Lower lobe of right lung (tissue), 2 donors: Measurements from ENCODE around the gene WNT7A. TPM values are rescaled to one million over a fixed set of nuclear protein-coding genes. Genes with fewer than 3 reads are reported as not detected.

ENCODE experiments used
- ATAC-seq, 2 donors: fragments of 200-7000 bp; cut with Tn5 transposase; one replicate each; pipeline ENCODE4 v1.9.1; 2020 to 2022; ENCODE audit warnings: mild to moderate bottlenecking in 2 of 2, moderate library complexity in 2 of 2
- DNase-seq: peaks from one replicate; pipeline ENCODE4 v3.0.0-alpha.2; 2020
- H3K27ac ChIP-seq: fragments of 200-600 bp; one replicate; pipeline ENCODE4 v1.8.0; 2022
- H3K27me3 ChIP-seq: fragments of 200-600 bp; one replicate; pipeline ENCODE4 v1.8.0; 2022; ENCODE audit warnings: low read depth
- H3K36me3 ChIP-seq: fragments of 200-600 bp; one replicate; pipeline ENCODE4 v1.8.0; 2022; ENCODE audit warnings: mild to moderate bottlenecking
- H3K4me1 ChIP-seq: fragments of 200-600 bp; one replicate; pipeline ENCODE4 v1.8.0; 2022
- H3K4me3 ChIP-seq: fragments of 200-600 bp; one replicate; pipeline ENCODE4 v1.8.0; 2022; ENCODE audit warnings: mild to moderate bottlenecking
- H3K9me3 ChIP-seq: fragments of 200-600 bp; one replicate; pipeline ENCODE4 v1.8.0; 2022
- CTCF ChIP-seq: fragments of 200-600 bp; IDR thresholded peaks from one replicate; pipeline ENCODE4 v1.8.0; 2022; ENCODE audit warnings: antibody characterized with exemption, mild to moderate bottlenecking
- intact Hi-C: fragments of 100-400 bp; cut with DNase I; formaldehyde crosslinking; loops from one replicate; pipeline ENCODE4 v1.11.0; 2022
- total RNA-seq: library from RNA; stranded (reverse); fragmentation: NEBNext Ultra II Directional; extraction: Animal tissue kit (Norgen Biotek cat#: 25700); gene quantifications from one replicate; pipeline ENCODE4 v1.2.1, GENCODE V29; 2021
- donor health status: DM: no; HTN: yes; CAD: no; lungs with severe emphysema.

Gene WNT7A
- total RNA-seq, 1 donor from 2014 or later = 4.1 TPM

DNA sequence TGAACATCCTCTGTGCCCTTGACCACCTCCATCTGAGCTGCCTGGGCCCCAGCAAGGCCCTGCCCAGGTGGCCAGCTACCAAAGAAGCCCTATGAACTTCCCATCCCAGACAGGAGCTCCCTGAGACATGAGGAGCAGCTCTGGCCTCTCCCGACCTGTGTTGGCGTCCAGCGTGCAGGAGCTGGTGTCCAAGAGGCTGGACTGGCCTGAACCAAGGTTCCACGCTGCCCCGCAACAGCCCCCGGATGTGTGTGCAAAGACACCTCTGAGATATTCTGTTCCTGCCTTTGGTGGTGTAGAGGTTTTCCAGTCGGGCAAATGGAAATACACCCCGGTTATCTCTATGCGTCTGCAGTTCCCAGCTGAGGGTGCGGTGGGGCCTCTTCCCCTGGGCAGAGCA is 42.1 kb downstream of the WNT7A start:
- no peaks in the 10 kb centered on the region for H3K9me3 ChIP-seq
- intact Hi-C loops = no loop called here
- H3K4me1 ChIP-seq = no peaks in the 10 kb centered on the region
- no peaks in the 10 kb centered on the region for H3K36me3 ChIP-seq
- DNase-seq (no peak), ATAC-seq (no peak)
- no peaks in the 10 kb centered on the region for H3K27me3 ChIP-seq
- no peak overlapping the region for H3K27ac ChIP-seq
- no peak overlapping the region for H3K4me3 ChIP-seq
- no peak for TF ChIP-seq CTCF

- Histone ChIP-seq H3K27me3 (no peaks in the 10 kb centered on the region), H3K27ac (no peak overlapping the region), H3K9me3 (no peaks in the 10 kb centered on the region), H3K4me1 (no peaks in the 10 kb centered on the region), H3K4me3 (no peak overlapping the region), H3K36me3 (no peaks in the 10 kb centered on the region)
- ATAC-seq (no peak), DNase-seq (no peak)
- TF ChIP-seq CTCF = no peak
- intact Hi-C loops = no loop called here
Measured at GRCh38 chr3:13836658-13837587, 42.9 kb downstream of the WNT7A start.

- DNase-seq = no peak
- no peaks in the 10 kb centered on the region for H3K9me3 ChIP-seq
- no peak for TF ChIP-seq CTCF
- ATAC-seq = no peak
- no peak overlapping the region for H3K4me3 ChIP-seq
- intact Hi-C loops = no loop called here
- H3K27me3 ChIP-seq = no peaks in the 10 kb centered on the region
- no peak overlapping the region for H3K27ac ChIP-seq
- H3K36me3 ChIP-seq = no peaks in the 10 kb centered on the region
- no peaks in the 10 kb centered on the region for H3K4me1 ChIP-seq
Measured at GRCh38 chr3:13835246-13835645, 44.6 kb downstream of the WNT7A start.

DNA sequence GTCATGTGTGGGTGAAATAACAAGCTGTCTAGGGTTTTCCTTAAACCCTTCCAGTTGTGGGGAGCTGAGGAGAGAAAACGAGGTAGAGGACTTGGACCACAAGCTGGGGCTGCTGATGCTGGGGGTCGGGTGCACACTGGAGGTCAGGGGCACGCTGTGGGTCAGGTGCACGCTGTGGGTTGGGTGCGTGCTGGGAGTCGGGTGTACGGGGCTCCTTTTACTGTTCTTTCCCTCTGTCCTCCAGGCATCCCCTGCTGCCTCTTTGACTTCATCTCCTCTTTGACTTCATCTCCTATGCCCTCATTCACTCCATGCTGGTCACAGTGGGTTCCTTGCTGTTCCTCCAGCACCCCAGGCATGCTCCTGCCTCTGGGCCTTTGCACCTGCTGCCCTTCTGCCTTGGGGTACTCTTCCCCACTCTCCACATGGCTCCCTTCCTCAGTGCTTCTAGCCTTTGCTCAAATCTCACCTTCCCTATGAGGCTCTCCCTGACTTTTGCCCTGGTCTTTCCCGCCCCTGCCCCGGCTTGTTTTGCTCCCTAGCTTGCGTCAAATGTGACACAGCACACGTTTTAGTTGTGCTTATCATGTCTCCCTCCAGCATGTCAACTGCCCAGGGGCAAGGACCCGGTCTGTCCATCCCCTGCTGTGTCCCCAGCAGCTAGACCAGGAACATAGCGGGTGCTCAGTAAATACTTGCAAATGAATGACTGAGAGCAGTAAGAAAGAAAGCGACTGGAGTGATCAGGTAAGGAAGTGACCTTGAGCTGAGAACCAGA is 45.4 kb downstream of the WNT7A start:
- Histone ChIP-seq H3K27ac (no peak overlapping the region), H3K9me3 (no peaks in the 10 kb centered on the region), H3K4me3 (no peak overlapping the region), H3K4me1 (no peaks in the 10 kb centered on the region), H3K36me3 (no peaks in the 10 kb centered on the region), H3K27me3 (no peaks in the 10 kb centered on the region)
- no peak for ATAC-seq
- TF ChIP-seq CTCF = no peak
- no peak for DNase-seq
- intact Hi-C loops = no loop called here

GRCh38 chr3:13833506-13834257 is 46.2 kb downstream of the WNT7A start:
- Histone ChIP-seq H3K36me3 (no peaks in the 10 kb centered on the region), H3K4me3 (no peak overlapping the region), H3K27ac (no peak overlapping the region), H3K27me3 (no peaks in the 10 kb centered on the region), H3K9me3 (no peaks in the 10 kb centered on the region), H3K4me1 (no peaks in the 10 kb centered on the region)
- intact Hi-C loops = no loop called here
- no peak for DNase-seq
- TF ChIP-seq CTCF = no peak
- ATAC-seq = no peak
